A549 (cell line): ENCODE data around the gene SGCA. TPM values are rescaled to one million over a fixed set of nuclear protein-coding genes. Genes with fewer than 3 reads are reported as not detected.

Experiments used
- ATAC-seq, 2 experiments: fragments of 200-7000 bp in 1 of 2; fragments of >200 bp in 1 of 2; cut with Nextera tagmentation in 1 of 2; cut with Tn5 transposase in 1 of 2; 3 replicates each; pipeline versions ENCODE4 v1.8.0 to v1.9.1; 2018 to 2020; ENCODE audit warnings: mild to moderate bottlenecking in 1 of 2, moderate library complexity in 1 of 2
- CTCF ChIA-PET: fragments of 300-600 bp; sonication (Branson Sonifier 250); formaldehyde crosslinking; extraction: SDS; loops from one replicate; lab custom pipeline; 2021; ENCODE audit warnings: antibody characterized with exemption, inconsistent platforms; lab: Yijun Ruan, JAX
- POLR2A ChIA-PET: fragments of 350-600 bp; formaldehyde crosslinking; extraction: SDS; loops from one replicate; lab custom pipeline; 2021; ENCODE audit warnings: antibody characterized with exemption, inconsistent platforms; lab: Yijun Ruan, JAX
- DNase-seq, 2 experiments: peaks; one replicate each; pipeline versions ENCODE4 v3.0.0 to v3.0.0-alpha.2; 2011 to 2016; ENCODE audit warnings: low read depth in 1 of 2, low spot score in 1 of 2
- FAIRE-seq: peaks from 2 replicates; lab custom pipeline; 2011; peaks lifted over from hg19 to GRCh38; lab: Jason Lieb, UNC
- H3K27ac ChIP-seq, 2 experiments: fragments of >200 bp; sonication (Bioruptor Twin); formaldehyde crosslinking; 3 replicates each; pipeline ENCODE4 v1.5.1; 2016 to 2017
- H3K4me1 ChIP-seq: fragments of >200 bp; sonication (Bioruptor Twin); formaldehyde crosslinking; 3 replicates; pipeline ENCODE4 v1.6.1; 2016
- H3K4me2 ChIP-seq: fragments of >200 bp; sonication (Bioruptor Twin); formaldehyde crosslinking; 3 replicates; pipeline ENCODE4 v1.6.1; 2016
- H3K4me3 ChIP-seq: fragments of >200 bp; sonication (Bioruptor Twin); formaldehyde crosslinking; 3 replicates; pipeline ENCODE4 v1.5.1; 2016
- H3K9me3 ChIP-seq: fragments of >200 bp; sonication (Bioruptor Twin); formaldehyde crosslinking; 3 replicates; pipeline ENCODE4 v1.6.1; 2016
- BCL3 ChIP-seq: fragments of >200 bp; sonication (Bioruptor Twin); formaldehyde crosslinking; IDR thresholded peaks from 3 replicates; pipeline ENCODE4 v1.6.1; 2016
- CEBPB ChIP-seq, 2 experiments: fragments of >200 bp in 1 of 2; sonication (Bioruptor Twin) in 1 of 2; formaldehyde crosslinking in 1 of 2; IDR thresholded peaks; 2 replicates each; pipeline ENCODE4 v1.6.1; 2012 to 2016
- CTCF ChIP-seq: fragments of >200 bp; sonication (Bioruptor Twin); formaldehyde crosslinking; IDR thresholded peaks from 3 replicates; pipeline ENCODE4 v1.5.1; 2016
- EHMT2 ChIP-seq: fragments of 200-600 bp; sonication (generic); IDR thresholded peaks from 2 replicates; pipeline ENCODE4 v1.6.1; 2016; ENCODE audit warnings: antibody characterized with exemption, low read depth, mild to moderate bottlenecking, moderate library complexity
- ELK1 ChIP-seq: fragments of 150-350 bp; IDR thresholded peaks from 2 replicates; pipeline ENCODE4 v1.6.1; 2014; ENCODE audit warnings: low read depth, mild to moderate bottlenecking, low read length
- FOSB ChIP-seq: fragments of 250-450 bp; sonication (Bioruptor Pico); IDR thresholded peaks from 2 replicates; pipeline ENCODE4 v1.5.0; 2020; ENCODE audit warnings: mild to moderate bottlenecking, moderate library complexity
- HES2 ChIP-seq: fragments of >200 bp; sonication (Bioruptor Twin); formaldehyde crosslinking; IDR thresholded peaks from 2 replicates; pipeline ENCODE4 v1.6.1; 2016
- HOXB13 ChIP-seq: fragments of 250-450 bp; sonication (Bioruptor Pico); IDR thresholded peaks from 2 replicates; pipeline ENCODE4 v1.5.0; 2020; ENCODE audit warnings: low read depth, mild to moderate bottlenecking, moderate library complexity
- KDM1A ChIP-seq: fragments of 200-600 bp; sonication (generic); IDR thresholded peaks from 2 replicates; pipeline ENCODE4 v1.6.1; 2016; ENCODE audit warnings: low read depth, mild to moderate bottlenecking
- MAZ ChIP-seq: fragments of 150-350 bp; IDR thresholded peaks from 2 replicates; pipeline ENCODE4 v1.6.1; 2014; ENCODE audit warnings: antibody characterized with exemption, low read depth, low read length, borderline replicate concordance
- MYC ChIP-seq: IDR thresholded peaks from 2 replicates; pipeline ENCODE4 v1.6.1; 2012; ENCODE audit warnings: mild to moderate bottlenecking, inconsistent platforms, low read length, improper control_type of control experiment, borderline replicate concordance
- NFE2L2 ChIP-seq: fragments of 150-350 bp; conservative IDR thresholded peaks from 2 replicates; pipeline ENCODE4 v1.6.1; 2014; ENCODE audit warnings: low read length
- PHF8 ChIP-seq: fragments of 200-600 bp; sonication (generic); IDR thresholded peaks from 2 replicates; pipeline ENCODE4 v1.6.1; 2016; ENCODE audit warnings: low read depth, mild to moderate bottlenecking, antibody characterized with exemption, moderate library complexity, borderline replicate concordance
- POLR2A ChIP-seq: IDR thresholded peaks from 2 replicates; pipeline ENCODE4 v1.6.1; 2012; ENCODE audit warnings: mild to moderate bottlenecking, low read length
- REST ChIP-seq: fragments of 200-600 bp; sonication (generic); IDR thresholded peaks from 2 replicates; pipeline ENCODE4 v1.6.1; 2016; ENCODE audit warnings: antibody characterized with exemption, mild to moderate bottlenecking, moderate library complexity
- RNF2 ChIP-seq: fragments of 200-600 bp; sonication (generic); IDR thresholded peaks from 2 replicates; pipeline ENCODE4 v1.6.1; 2016; ENCODE audit warnings: low read depth, mild to moderate bottlenecking, antibody characterized with exemption, moderate library complexity, borderline replicate concordance
- ZSCAN20 ChIP-seq: fragments of 250-450 bp; sonication (Bioruptor Pico); IDR thresholded peaks from 2 replicates; pipeline ENCODE4 v1.8.0; 2022; ENCODE audit warnings: mild to moderate bottlenecking, moderate library complexity
- WGBS: methylation state at CpG from one replicate; pipeline ENCODE4 v1.1.6; 2017; ENCODE audit errors: missing lambda C conversion rate; 5-methylcytosine and 5-hydroxymethylcytosine counted together
- polyA plus RNA-seq, 4 experiments: library from polyadenylated mRNA; depleted of rRNA in 3 of 4; stranded (reverse); fragments of >200 nt; fragmentation: RNase III in 1 of 4; extraction: RNeasy Plus Mini Kit Qiagen cat#74134 plus additional on column Dnase treatment in 1 of 4; gene quantifications; 2 replicates in 3 of 4; 3 replicates in 1 of 4; pipeline ENCODE4 v1.2.3, GENCODE V29; 2011 to 2017

Gene SGCA
- polyA plus RNA-seq, 2 of the 4 experiments (the other 2 are of a cell fraction): 0.44 to 3.4 TPM

GRCh38 chr17:50194934-50195865, 29.4 kb downstream of the SGCA start:
- no peak for FAIRE-seq
- peak overlapping the region; percentile 4 to 51; a peak in 3 of 6 replicates for H3K27ac ChIP-seq

GRCh38 chr17:50196036-50196435, 30.2 kb downstream of the SGCA start:
- POLR2A ChIA-PET: interaction anchor here (1.7 kb wide), 1 partner anchor 18 kb away, joined by 7 read pairs; no protein-coding TSS in a partner anchor
- CTCF ChIA-PET: interaction anchor here (0.6 to 22.0 kb wide), 17 partner anchors 9 to 104 kb away, joined by 3 to 817 read pairs (median 8); partner anchors contain the start of genes PPP1R9B and SGCA
- H3K9me3 ChIP-seq: no peaks in the 10 kb centered on the region
- no peak overlapping the region for H3K4me3 ChIP-seq
- H3K27ac ChIP-seq: peak overlapping the region; percentile 44 to 51; a peak in 5 of 6 replicates
- H3K4me2 ChIP-seq: no peak overlapping the region
- DNase-seq (no peak), FAIRE-seq (no peak), ATAC-seq (no peak)
- 55% methylated on average over 3 of the region's 5 CpGs for WGBS
- peaks cover 40% of the 10 kb centered on the region for H3K4me1 ChIP-seq
- TF ChIP-seq HES2 (no peak), RNF2 (no peak), MAZ (no peak), HOXB13 (CRISPR knock-in tag) (no peak), KDM1A (no peak), FOSB (CRISPR knock-in tag) (no peak), CEBPB (IDR thresholded peaks at IDR 0.05) (no peak), EHMT2 (no peak), ELK1 (no peak), PHF8 (no peak), NFE2L2 (no peak), MYC (no peak), CTCF (no peak), POLR2A (no peak), REST (no peak), BCL3 (no peak)

More at GRCh38 chr17:50194934-50195865, 29.4 kb downstream of the SGCA start:
- H3K4me3 ChIP-seq: no peak overlapping the region
- ATAC-seq: peak; percentile 6 to 40; a peak in 3 of 6 replicates
- DNase-seq: no peak
- WGBS: 84% methylated on average over 17 of the region's 17 CpGs
- no peaks in the 10 kb centered on the region for H3K9me3 ChIP-seq
- ChIA-PET POLR2A (no interaction called here), CTCF (interaction anchor here (0.6 to 22.0 kb wide), 11 partner anchors 13 to 101 kb away, joined by 3 to 817 read pairs (median 21); partner anchors contain the start of genes PPP1R9B and SGCA)
- H3K4me2 ChIP-seq: no peak overlapping the region
- peaks cover 38% of the 10 kb centered on the region for H3K4me1 ChIP-seq
- TF ChIP-seq ZSCAN20 (CRISPR knock-in tag): no peak
- TF ChIP-seq CTCF: 0 out of 3 replicates have a peak, but pooled peaks have one; percentile 8
